CD4-positive, alpha-beta T cell treated with Interferon alpha-2 for 1 hour (primary cell): ENCODE measurements around the gene SDK2.
A peak's percentile ranks its signal among the peaks of the same experiment; 100 is the strongest.

Source experiments
- DNase-seq, 2 donors: peaks; one replicate each; pipeline ENCODE4 v3.0.0-alpha.2; 2020 to 2022

Gene SDK2

DNA sequence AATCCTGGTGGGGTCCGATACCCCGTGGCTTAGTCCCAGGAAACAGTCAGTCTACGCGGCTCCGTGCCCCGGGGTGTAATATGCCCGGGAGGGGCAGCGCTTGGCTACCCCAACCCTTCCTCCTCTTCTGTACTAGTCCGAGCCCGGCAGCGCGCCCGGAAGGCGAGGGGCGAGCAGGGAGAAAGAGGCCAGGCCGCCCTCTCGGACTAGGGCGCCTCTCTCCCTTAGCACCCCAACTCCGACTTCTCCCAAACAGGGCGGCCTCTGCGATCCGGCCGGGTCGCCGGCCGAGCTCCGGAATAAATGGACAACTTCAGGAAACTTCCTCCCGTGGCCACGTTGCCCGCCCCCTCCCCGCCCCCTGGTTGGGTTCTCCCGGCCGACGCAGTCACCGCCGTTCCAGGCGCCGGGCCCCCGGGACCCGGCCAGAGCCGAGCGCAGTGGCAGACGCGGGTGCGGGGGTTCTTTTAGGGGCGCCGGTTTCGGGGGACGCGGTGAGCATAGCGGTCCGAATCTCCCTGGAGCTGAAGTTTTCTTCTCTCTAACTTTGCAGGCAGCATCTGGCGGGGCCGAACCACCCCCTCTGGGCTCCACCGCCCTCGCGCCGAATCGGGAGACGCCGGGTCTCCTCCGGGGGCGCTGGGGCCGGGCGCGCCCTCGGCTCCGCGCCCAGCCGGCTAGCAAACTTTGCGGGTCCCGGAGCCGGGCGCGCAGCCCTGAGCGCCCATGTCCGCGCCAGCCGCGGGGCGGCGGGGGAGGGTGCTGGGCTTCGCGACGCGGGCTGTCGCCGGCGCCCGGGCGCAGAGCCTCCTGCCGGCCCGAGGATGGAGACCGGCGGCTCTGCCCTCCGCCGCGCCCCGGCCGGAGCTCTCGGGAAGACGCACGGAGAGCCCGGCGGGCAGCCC is at the start of gene SDK2:
Gene SDK2 (minus strand): TSS at position 301 of the 905 bp plus-strand sequence. CDS start 357 bp downstream, outside the sequence.
- no peak for DNase-seq

DNA sequence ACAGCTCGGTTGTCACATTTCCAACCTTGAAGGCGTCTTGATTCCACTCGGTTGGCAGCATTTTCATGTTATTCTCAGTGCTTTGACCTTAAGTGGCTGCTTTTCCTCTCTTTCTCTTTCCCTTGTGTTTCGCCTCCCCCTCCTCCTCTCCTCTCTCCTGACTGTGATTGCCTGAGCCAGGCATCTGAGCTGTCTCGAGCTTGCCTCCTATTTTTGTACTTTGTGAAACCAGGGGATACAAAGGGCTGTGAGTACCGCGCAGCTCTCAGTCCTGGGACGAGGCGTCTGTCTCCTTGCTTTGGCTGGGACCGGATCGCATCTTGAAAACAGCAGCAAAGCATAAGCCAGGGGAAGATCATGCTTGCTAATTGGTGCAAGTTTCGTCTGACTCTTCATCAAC is 48.8 kb upstream of the SDK2 start:
- DNase-seq = no peak

GRCh38 chr17:73691321-73691766 is 47.1 kb upstream of the SDK2 start:
- DNase-seq = no peak

DNA sequence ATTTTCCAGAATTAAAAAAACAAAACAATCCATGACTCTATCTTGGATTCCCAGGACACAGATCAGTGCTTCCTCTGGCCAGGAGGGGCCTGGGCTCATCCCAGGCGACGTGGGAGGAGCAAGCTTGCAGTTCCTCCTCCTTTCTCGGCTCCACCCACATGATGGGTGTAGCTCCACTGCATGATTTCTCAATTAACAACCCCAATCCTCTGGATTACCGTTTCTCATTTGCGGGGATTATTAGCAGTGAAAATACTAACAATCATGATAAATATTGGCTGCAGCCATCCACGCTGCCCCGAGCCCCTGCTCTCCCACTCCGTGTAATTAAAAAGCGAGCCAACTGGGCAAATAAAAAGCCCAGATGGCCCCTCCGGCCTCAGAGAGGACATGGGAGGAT is 46.4 kb upstream of the SDK2 start:
- DNase-seq = no peak

DNA sequence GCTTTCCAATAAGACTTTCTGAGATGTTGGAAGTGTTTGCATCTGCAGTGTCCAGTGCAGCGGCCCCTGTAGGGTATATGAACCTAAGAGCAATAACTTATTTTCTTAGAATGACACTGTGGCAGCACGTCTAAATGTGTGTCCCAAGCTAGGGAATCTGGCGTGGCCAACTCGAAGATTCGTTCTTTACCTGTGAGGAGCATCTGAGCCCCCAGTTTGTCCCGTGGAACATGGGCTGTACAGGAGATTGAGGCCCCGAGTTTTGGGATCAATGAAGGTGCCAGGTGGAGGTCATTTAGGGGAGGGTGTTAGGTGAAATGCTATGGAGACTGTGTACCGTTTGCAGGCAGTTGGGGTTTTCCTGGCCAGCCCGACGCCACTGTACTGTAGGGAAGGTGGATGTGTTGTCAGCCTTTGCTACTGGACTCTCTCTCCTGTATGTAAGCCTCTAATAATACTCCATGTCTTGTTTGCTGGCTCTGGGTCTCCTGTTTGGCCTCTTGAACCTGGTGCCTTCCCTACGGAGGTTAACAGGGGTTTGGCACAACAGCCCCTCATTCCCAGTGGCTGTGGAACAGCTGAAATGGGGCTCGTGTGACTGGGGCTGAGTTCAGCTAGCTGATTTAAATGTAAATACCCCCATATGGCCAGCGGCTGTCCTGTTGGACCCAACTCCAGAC is 45.5 kb upstream of the SDK2 start:
- no peak for DNase-seq

GRCh38 chr17:73686961-73687360 is 42.7 kb upstream of the SDK2 start:
- no peak for DNase-seq

DNA sequence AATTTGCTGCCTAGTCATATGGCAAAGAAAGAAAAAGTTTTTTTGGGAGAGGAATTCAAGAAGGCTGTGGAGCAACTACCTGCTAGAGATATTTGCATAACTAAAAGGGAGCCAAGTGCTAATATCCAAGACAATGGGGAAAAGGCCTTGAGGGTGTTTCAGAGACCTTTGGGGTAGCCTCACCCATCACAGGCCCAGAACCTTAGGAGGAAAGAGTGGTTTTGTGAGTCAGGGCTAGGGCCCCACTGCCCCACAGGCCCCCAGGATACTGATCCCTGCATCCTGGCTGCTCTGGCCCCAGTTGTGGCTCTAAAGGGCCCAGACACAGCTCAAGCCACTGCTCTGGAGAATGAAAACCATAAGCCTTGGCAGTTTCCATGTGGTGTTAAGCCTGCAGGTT is 41.9 kb upstream of the SDK2 start:
- no peak for DNase-seq

DNA sequence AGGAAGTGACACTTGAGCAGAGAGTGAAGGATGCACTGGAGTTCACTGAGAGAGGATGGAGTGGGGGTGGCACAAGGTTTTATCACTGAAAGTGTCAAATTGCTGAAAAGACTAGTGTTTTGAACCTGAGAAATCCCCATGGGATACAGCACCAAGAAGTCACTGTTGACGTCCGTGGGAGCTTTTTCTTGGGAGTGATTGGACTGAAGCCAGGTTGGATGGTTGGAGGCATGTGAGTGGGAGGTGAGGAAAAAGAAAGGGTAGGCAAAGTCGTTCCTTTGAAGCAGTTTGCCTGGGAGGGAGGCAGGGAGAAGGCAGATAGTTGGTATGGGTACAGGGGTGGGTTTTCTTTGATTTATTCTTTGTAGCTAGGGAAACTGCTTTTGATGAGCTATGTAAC is 39.9 kb upstream of the SDK2 start:
- no peak for DNase-seq

DNA sequence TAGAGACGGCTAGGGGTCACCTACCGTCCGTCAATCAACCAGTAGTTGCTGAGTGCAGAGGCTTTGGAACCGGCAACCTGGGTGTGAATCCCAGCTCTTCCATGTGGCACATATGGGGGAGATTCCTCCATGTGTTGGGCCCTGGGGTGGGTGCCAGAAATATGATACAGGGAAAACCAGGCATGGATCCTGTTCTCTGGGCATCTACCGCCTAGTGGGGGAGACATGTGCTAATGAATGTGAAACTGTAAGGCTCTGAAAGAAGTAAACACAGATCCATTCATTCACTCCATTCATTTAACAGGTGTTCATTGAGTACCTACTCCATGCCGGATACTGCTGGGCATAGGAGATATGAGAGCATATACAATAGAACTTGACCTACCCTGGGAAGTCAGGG is 39.5 kb upstream of the SDK2 start:
- no peak for DNase-seq

DNA sequence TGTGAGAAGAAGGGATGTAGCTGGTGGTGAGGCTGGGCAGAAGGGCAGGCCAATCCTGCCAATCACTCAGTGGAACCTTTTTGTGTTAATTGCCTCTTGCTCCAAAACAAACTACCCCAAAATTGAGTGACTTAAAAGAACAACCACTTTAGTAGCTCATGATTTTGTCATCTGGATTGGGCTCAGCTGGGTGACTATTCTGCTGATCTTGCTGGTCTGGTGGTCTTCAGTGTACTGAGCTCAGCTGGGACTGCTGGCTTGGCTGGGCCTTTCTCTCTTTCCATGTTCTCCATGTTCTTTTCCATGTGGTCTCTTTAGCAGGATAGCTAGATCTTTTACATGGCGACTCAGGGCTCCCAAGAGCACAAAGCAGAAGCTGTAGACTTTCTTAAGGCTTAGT is 37.7 kb upstream of the SDK2 start:
- no peak for DNase-seq

DNA sequence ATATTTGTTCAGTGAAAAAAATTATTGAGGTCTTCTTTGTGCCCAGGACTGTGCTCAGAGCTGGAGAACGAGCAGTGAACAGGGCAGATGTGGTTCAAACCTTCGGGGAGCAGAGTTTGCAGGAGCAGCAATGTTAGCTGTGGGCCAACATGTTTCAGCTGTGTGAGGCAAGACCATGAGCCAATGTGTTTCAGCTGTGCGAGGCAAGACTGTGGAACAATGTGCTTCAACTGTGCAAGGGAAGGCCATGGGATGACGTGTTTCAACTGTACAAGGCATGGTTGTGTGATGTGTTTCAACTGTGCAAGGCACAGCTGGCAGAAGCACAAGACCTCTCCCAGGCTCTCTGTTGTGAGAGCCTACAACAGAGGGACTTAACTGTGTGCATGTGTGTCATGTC is 35.2 kb upstream of the SDK2 start:
- DNase-seq = no peak

DNA sequence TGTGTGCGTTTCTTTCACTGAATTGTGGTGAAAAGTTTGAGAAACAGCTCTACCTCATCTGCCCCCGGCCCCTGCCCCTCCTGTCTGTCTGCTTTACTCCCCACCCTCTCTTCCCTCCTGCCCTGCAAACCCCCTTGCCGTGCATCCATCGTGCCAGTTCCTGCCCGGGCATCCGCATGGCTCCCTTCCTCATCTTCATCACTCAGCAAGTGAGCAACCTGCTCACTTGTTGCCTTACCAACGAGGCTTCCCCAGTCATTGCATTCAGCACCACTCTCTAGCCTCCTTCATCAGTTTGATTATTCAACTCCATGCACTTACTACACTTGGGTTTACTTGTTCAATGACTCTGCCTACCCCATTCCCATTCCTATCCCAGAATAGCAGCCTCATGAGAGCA is 34.8 kb upstream of the SDK2 start:
- no peak for DNase-seq

DNA sequence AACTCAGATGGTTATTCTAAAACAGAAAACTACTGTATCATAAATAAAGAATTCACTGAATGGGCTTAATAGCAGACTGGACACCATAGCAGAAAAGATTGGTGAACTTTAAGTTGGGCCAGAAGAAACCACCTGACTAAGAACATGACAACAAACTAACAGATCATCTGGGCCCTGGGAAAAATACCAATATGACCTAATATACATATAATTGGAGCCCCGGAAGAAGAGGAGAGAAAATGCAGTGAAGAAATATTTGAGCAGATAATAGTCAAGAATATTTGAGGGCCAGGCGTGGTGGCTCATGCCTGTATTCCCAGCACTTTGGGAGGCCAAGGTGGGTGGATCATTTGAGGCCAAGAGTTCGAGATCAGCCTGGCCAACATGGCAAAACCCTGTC is 25.5 kb upstream of the SDK2 start:
- no peak for DNase-seq

DNA sequence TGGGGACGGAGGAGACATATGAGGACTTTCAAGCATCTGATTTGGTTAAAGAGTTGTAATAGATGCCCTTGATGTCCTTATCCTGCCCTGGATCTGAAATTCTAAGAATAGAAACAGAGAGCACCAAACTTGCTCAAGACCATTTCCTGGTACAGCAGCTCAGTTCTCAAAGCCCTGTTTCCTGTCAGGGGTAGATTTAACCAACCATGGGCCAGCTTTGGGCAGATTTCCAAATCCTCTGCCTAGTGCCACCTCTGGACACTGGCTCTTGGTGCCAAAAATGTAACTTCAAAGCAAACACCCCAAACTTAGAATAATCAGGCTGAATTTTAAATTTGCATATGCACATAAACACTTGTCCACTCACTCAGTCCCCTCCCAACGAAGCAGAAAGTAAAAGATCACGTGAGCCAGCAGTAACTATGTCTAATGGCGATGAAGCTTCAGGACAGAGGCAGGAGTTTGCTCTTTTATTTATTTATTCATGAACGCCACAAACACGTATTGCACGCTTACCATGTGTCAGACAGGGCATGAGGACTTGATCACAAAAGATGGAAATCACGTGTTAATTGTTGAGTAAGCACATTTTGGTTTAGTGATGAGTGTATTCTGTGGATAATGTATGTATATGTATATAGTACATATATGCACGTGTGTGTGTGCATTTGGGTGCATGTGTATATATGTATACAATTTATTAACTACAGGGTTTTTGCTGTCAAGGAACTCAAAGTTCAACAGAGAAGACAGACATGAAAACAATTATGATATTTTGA is 23.1 kb upstream of the SDK2 start:
- peak; percentile 43 to 45 for DNase-seq

DNA sequence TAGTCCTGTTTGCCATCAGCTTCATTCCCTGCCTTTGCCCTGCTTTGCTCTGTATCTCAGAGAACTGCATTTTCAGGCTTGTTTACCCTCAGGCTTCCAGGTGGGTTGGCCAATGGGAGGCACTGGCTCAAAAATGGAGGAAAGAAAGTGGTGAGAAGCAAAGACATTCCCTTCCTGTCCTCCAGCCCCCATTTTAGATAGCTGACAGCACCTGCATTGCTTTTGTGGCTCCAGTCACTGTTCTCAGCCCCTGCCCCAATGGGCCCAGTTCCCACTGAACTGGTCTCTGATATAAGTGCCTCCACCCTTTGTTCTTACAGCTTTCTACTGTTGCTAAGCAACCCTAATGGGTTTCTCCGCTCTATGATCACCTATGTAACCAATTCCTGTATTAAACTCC is 19.4 kb upstream of the SDK2 start:
- DNase-seq = no peak

GRCh38 chr17:73660366-73660765 is 16.1 kb upstream of the SDK2 start:
- no peak for DNase-seq

- no peak for DNase-seq
These were observed 14.7 kb upstream of the SDK2 start for GRCh38 chr17:73658821-73659515.

- no peak for DNase-seq
These were observed 13.3 kb upstream of the SDK2 start for GRCh38 chr17:73657473-73658116.

- no peak for DNase-seq
These were observed 10.0 kb upstream of the SDK2 start for GRCh38 chr17:73654241-73654640.

- no peak for DNase-seq
These were observed 9.6 kb upstream of the SDK2 start for GRCh38 chr17:73653810-73654209.

GRCh38 chr17:73652886-73653480 is 8.7 kb upstream of the SDK2 start:
- DNase-seq = no peak
